GM12891 (cell line): Measurements from ENCODE around the gene GPAT3.

Experiments
- POLR2A ChIP-seq: IDR thresholded peaks from 2 replicates; pipeline ENCODE4 v1.6.1; 2011; ENCODE audit warnings: low read depth, low read length, control low read depth
- POLR2AphosphoS5 ChIP-seq: IDR thresholded peaks from 2 replicates; pipeline ENCODE4 v1.6.1; 2011; ENCODE audit warnings: low read depth, low read length, control low read depth
- POU2F2 ChIP-seq: IDR thresholded peaks from 2 replicates; pipeline ENCODE4 v1.6.1; 2011; ENCODE audit warnings: low read depth, mild to moderate bottlenecking, control low read depth, low read length, moderate library complexity
- SPI1 ChIP-seq: IDR thresholded peaks from 2 replicates; pipeline ENCODE4 v1.6.1; 2011; ENCODE audit warnings: low read depth, low read length, control low read depth

GRCh38 chr4:83569987-83570386, 34.1 kb downstream of the GPAT3 start:
- TF ChIP-seq POLR2AphosphoS5 (no peak), POLR2A (no peak), SPI1 (peak; percentile 91), POU2F2 (no peak)
